HPDE6-E6E7 (cell line): ENCODE measurements around the gene CADPS2.
"Not testable (repeated sequence)": the region's sequence is repeated elsewhere in the genome, so short reads cannot be mapped to it uniquely, and the experiment has no call there.

Source experiments
- DNase-seq: peaks from one replicate; pipeline ENCODE4 v3.0.0; 2011; ENCODE audit warnings: missing footprints; ENCODE audit errors: extremely low spot score

The CADPS2 gene

GRCh38 chr7:122715183-122715582 lies 171.1 kb downstream of the CADPS2 start:
- no peak for DNase-seq

GRCh38 chr7:122710916-122711315 lies 175.3 kb downstream of the CADPS2 start:
- DNase-seq: no peak

- no peak for DNase-seq
Measured at GRCh38 chr7:122709930-122710646, 176.2 kb downstream of the CADPS2 start.

GRCh38 chr7:122706836-122707235 lies 179.4 kb downstream of the CADPS2 start:
- DNase-seq: no peak

GRCh38 chr7:122702872-122703510 lies 183.3 kb downstream of the CADPS2 start, which contains the start of gene RNF148:
Gene RNF148 (minus strand): TSS chr7:122702922. CDS start chr7:122702750, 172 bp downstream.
- DNase-seq: no peak

GRCh38 chr7:122699017-122699416 lies 187.2 kb downstream of the CADPS2 start, which contains the start of gene RNF133:
Gene RNF133 (minus strand): TSS chr7:122699117. CDS start chr7:122698918, 199 bp downstream.
- DNase-seq: no peak

- DNase-seq: no peak
Measured at GRCh38 chr7:122695816-122696215, 190.4 kb downstream of the CADPS2 start.

GRCh38 chr7:122694697-122695096 lies 191.6 kb downstream of the CADPS2 start:
- DNase-seq: no peak

- DNase-seq: no peak
Measured at GRCh38 chr7:122692769-122693309, 193.4 kb downstream of the CADPS2 start.

GRCh38 chr7:122691569-122692235 lies 194.6 kb downstream of the CADPS2 start:
- no peak for DNase-seq

- no peak for DNase-seq
Measured at GRCh38 chr7:122689346-122690109, 196.7 kb downstream of the CADPS2 start.

- DNase-seq: no peak
Measured at GRCh38 chr7:122688400-122688998, 197.8 kb downstream of the CADPS2 start.

GRCh38 chr7:122686360-122686878 lies 199.8 kb downstream of the CADPS2 start:
- DNase-seq: no peak

GRCh38 chr7:122684504-122684903 lies 201.8 kb downstream of the CADPS2 start:
- no peak for DNase-seq

- DNase-seq: no peak
Measured at GRCh38 chr7:122682815-122683550, 203.3 kb downstream of the CADPS2 start.

- not testable (repeated sequence) for DNase-seq
Measured at GRCh38 chr7:122681186-122681585, 205.1 kb downstream of the CADPS2 start.

- DNase-seq: no peak
Measured at GRCh38 chr7:122679813-122680212, 206.4 kb downstream of the CADPS2 start.

- not testable (repeated sequence) for DNase-seq
Measured at GRCh38 chr7:122679269-122679709, 207.0 kb downstream of the CADPS2 start.

- DNase-seq: no peak
Measured at GRCh38 chr7:122677149-122677548, 209.1 kb downstream of the CADPS2 start.

GRCh38 chr7:122676466-122676865 lies 209.8 kb downstream of the CADPS2 start:
- no peak for DNase-seq
